SK-MEL-5 (cell line): ENCODE measurements around the gene FADS2. TPM values are rescaled to one million over a fixed set of nuclear protein-coding genes. Genes with fewer than 3 reads are reported as not detected.

Experiments used
- DNase-seq: peaks from one replicate; pipeline ENCODE4 v3.0.0-alpha.2; 2016; ENCODE audit warnings: low read depth, low spot score
- in situ Hi-C: cut with HindIII; loops from 2 replicates; pipeline ENCODE4 v1.10.0; 2016; ENCODE audit warnings: low sequenced_read_pairs, high pct_unique_total_duplicates, low pct_unique_long_range_greater_than_20kb
- small RNA-seq, 2 experiments: library from RNA; depleted of rRNA; stranded (forward); fragments of <200 nt; gene quantifications; one replicate each; pipeline ENCODE3, GENCODE V24; 2014
- total RNA-seq: library from RNA; depleted of rRNA; stranded (reverse); fragments of >200 nt; shearing (Covaris generic); gene quantifications from 2 replicates; pipeline ENCODE4 v1.2.3, GENCODE V29; 2014; rRNA removed

The FADS2 gene
- total RNA-seq, 1 experiment from 2014 or later = 0.45 TPM

DNA sequence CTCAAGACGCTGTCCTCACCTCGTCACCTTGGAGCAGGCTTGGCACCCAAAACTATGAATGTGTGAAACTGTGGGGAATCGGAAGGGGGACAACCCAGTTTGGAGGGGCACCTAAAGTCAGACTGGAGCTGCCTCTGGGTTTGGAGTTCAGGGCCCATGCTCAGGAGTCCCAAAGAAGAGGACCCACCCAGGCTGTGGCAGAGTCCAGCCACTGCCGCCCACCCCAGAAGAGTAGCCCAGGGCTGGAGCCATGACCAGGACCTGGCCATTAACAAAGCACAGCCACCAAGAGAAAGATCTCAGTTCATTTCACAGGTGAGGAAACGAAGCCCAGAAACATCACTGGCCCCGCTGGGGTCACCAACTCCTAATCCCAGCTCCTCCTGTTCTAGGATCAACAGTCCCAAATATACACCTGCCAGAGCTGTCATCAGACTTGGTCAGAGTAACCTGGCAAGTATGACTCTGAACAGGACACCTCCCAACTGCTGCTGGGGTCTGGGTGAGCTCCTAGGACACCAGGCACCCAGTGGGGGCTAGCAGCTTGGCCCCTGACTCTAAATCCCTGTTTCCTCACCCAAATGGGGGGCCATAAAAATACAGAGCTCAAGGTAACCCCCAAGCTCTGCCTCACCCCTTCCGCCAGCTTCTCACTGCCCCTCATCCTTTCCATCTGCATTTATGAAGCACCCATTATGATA lies 86.5 kb downstream of the FADS2 start:
- in situ Hi-C loops = no loop called here
- no peak for DNase-seq

- no peak for DNase-seq
- in situ Hi-C loops = no loop called here
Measured at GRCh38 chr11:61916737-61917333, 88.7 kb downstream of the FADS2 start.

Small RNA genes within 50 kb of the gene (small RNA-seq; reads per million reads assigned to genes)
- 0 reads per million in 2 experiments for gene MIR6746

Other genes starting within 250 kb of the FADS2 start
- 0.69 and 2.6 TPM in 2 replicates for gene SYT7, start 247.2 kb upstream of the FADS2 start, total RNA-seq
- gene DAGLA, start 147.9 kb upstream of the FADS2 start, total RNA-seq = 0.98 and 1.1 TPM in 2 replicates
- 1.7 and 2.2 TPM in 2 replicates for gene MYRF, start 75.7 kb upstream of the FADS2 start, total RNA-seq
- 142 and 172 TPM in 2 replicates for gene TMEM258, start 35.7 kb upstream of the FADS2 start, total RNA-seq
- 65.4 and 65.8 TPM in 2 replicates for gene FEN1, start 35.4 kb upstream of the FADS2 start, total RNA-seq
- 39.4 and 45.9 TPM in 2 replicates for gene FADS1, start 11.3 kb upstream of the FADS2 start, total RNA-seq
- gene FADS3, start 63.2 kb downstream of the FADS2 start, total RNA-seq = 26.6 and 28.6 TPM in 2 replicates
- 6.1 and 6.8 TPM in 2 replicates for gene RAB3IL1, start 89.3 kb downstream of the FADS2 start, total RNA-seq
- gene BEST1, start 122.1 kb downstream of the FADS2 start, total RNA-seq = 47.8 and 50.6 TPM in 2 replicates
- 1,001 and 1,103 TPM in 2 replicates for gene FTH1, start 139.3 kb downstream of the FADS2 start, total RNA-seq